H1 (cell line): ENCODE measurements around the gene KIAA0319L. TPM values are rescaled to one million over a fixed set of nuclear protein-coding genes. Genes with fewer than 3 reads are reported as not detected.

Experiments used
- CTCF ChIA-PET: fragments of 300-600 bp; sonication (Branson Sonifier 250); formaldehyde crosslinking; loops from one replicate; lab custom pipeline; 2021; ENCODE audit not compliant: partially characterized antibody; lab: Charles Lee
- POLR2A ChIA-PET: fragments of 300-600 bp; sonication (Branson Sonifier 250); formaldehyde crosslinking; loops from one replicate; lab custom pipeline; 2021; ENCODE audit warnings: inconsistent platforms; ENCODE audit not compliant: partially characterized antibody; lab: Charles Lee
- DNase-seq, 2 experiments: peaks; one replicate each; pipeline versions ENCODE4 v3.0.0 to v3.0.0-alpha.2; 2010 to 2022; ENCODE audit warnings: low spot score in 2 of 2, low read depth in 1 of 2, mixed read lengths in 1 of 2
- FAIRE-seq: peaks from 2 replicates; lab custom pipeline; 2011; peaks lifted over from hg19 to GRCh38; lab: Jason Lieb, UNC
- H2AFZ ChIP-seq: 2 replicates; pipeline ENCODE4 v1.8.1; 2012; ENCODE audit warnings: low read length, inconsistent platforms
- H2AK5ac ChIP-seq: 2 replicates; pipeline ENCODE4 v1.6.1; 2013; ENCODE audit warnings: low read depth, low read length
- H2BK120ac ChIP-seq: replicated peaks from 2 replicates; pipeline ENCODE3; 2013; ENCODE audit warnings: low read depth, low read length, inconsistent platforms
- H2BK12ac ChIP-seq: 2 replicates; pipeline ENCODE4 v1.6.1; 2013; ENCODE audit warnings: low read depth, low read length
- H2BK15ac ChIP-seq: 2 replicates; pipeline ENCODE4 v1.6.1; 2013; ENCODE audit warnings: low read length
- H2BK20ac ChIP-seq: 2 replicates; pipeline ENCODE4 v1.6.1; 2013; ENCODE audit warnings: low read length
- H2BK5ac ChIP-seq: 2 replicates; pipeline ENCODE4 v1.6.1; 2013; ENCODE audit warnings: low read depth, low read length
- H3K14ac ChIP-seq: 2 replicates; pipeline ENCODE4 v1.6.1; 2013; ENCODE audit warnings: inconsistent platforms; ENCODE audit not compliant: insufficient read length
- H3K18ac ChIP-seq: 2 replicates; pipeline ENCODE4 v1.6.1; 2013; ENCODE audit warnings: low read length; ENCODE audit errors: extremely low read depth
- H3K23ac ChIP-seq: 2 replicates; pipeline ENCODE4 v1.6.1; 2013; ENCODE audit warnings: inconsistent platforms; ENCODE audit not compliant: insufficient read length
- H3K23me2 ChIP-seq: 2 replicates; pipeline ENCODE4 v1.6.1; 2013; ENCODE audit warnings: low read depth, low read length
- H3K27ac ChIP-seq: 2 replicates; pipeline ENCODE4 v1.6.1; 2011; ENCODE audit warnings: low read depth, low read length, inconsistent platforms
- H3K27me3 ChIP-seq, 4 experiments: replicated peaks in 1 of 4; 1 replicate in 1 of 4; 2 replicates in 3 of 4; pipeline versions ENCODE4 v1.6.1 to v1.8.1; 2011 to 2013; ENCODE audit warnings: low read length in 3 of 4, mild to moderate bottlenecking in 3 of 4, inconsistent platforms in 2 of 4, mixed read lengths in 2 of 4, moderate library complexity in 1 of 4; ENCODE audit not compliant: control insufficient read depth in 3 of 4, insufficient read depth in 3 of 4; ENCODE audit errors: extremely low read depth in 1 of 4
- H3K36me3 ChIP-seq, 4 experiments: 2 replicates each; pipeline versions ENCODE4 v1.6.1 to v1.8.1; 2011 to 2013; ENCODE audit warnings: mild to moderate bottlenecking in 4 of 4, low read length in 3 of 4, moderate library complexity in 2 of 4, control low read depth in 1 of 4, inconsistent platforms in 1 of 4; ENCODE audit not compliant: insufficient read depth in 4 of 4, control insufficient read depth in 2 of 4
- H3K4ac ChIP-seq: replicated peaks from 2 replicates; pipeline ENCODE3; 2013; ENCODE audit warnings: low read length, low read depth, mixed read lengths, inconsistent platforms; ENCODE audit not compliant: insufficient read length
- H3K4me1 ChIP-seq, 4 experiments: replicated peaks in 1 of 4; 1 replicate in 1 of 4; 2 replicates in 3 of 4; pipeline versions ENCODE4 v1.6.1 to v1.8.1; 2011 to 2013; ENCODE audit warnings: low read length in 3 of 4, inconsistent platforms in 2 of 4, mixed read lengths in 1 of 4; ENCODE audit not compliant: insufficient read depth in 4 of 4, control insufficient read depth in 3 of 4
- H3K4me2 ChIP-seq, 2 experiments: 2 replicates each; pipeline versions ENCODE4 v1.6.1 to v1.8.1; 2011 to 2013; ENCODE audit warnings: low read depth in 2 of 2, low read length in 2 of 2, control low read depth in 1 of 2, inconsistent platforms in 1 of 2, mild to moderate bottlenecking in 1 of 2; ENCODE audit not compliant: insufficient read depth in 1 of 2
- H3K4me3 ChIP-seq, 4 experiments: fragments of 200-600, 300-600 bp in 1 of 4; sonication (generic), shearing (Covaris generic), sonication (Bioruptor Twin) in 1 of 4; 2 replicates each; pipeline versions ENCODE4 v1.5.1 to v1.8.1; 2011 to 2016; ENCODE audit warnings: low read length in 4 of 4, low read depth in 3 of 4, control low read depth in 2 of 4, inconsistent platforms in 2 of 4, mild to moderate bottlenecking in 2 of 4, mixed read lengths in 1 of 4, moderate library complexity in 1 of 4; ENCODE audit not compliant: insufficient read depth in 2 of 4; ENCODE audit errors: extremely low read depth in 1 of 4
- H3K56ac ChIP-seq: replicated peaks from 2 replicates; pipeline ENCODE3; 2013; ENCODE audit warnings: low read depth, mild to moderate bottlenecking, mixed read lengths, low read length, inconsistent platforms; ENCODE audit not compliant: insufficient read length
- H3K79me1 ChIP-seq: 2 replicates; pipeline ENCODE4 v1.6.1; 2013; ENCODE audit warnings: low read depth, low read length, control low read depth
- H3K79me2 ChIP-seq, 2 experiments: 2 replicates each; pipeline versions ENCODE4 v1.6.1 to v1.8.1; 2012 to 2013; ENCODE audit warnings: low read length in 2 of 2, mild to moderate bottlenecking in 2 of 2, inconsistent platforms in 1 of 2; ENCODE audit not compliant: insufficient read depth in 2 of 2, control insufficient read depth in 1 of 2
- H3K9ac ChIP-seq, 4 experiments: replicated peaks in 1 of 4; 1 replicate in 1 of 4; 2 replicates in 3 of 4; pipeline versions ENCODE4 v1.6.1 to v1.8.1; 2011 to 2013; ENCODE audit warnings: low read depth in 3 of 4, low read length in 3 of 4, control low read depth in 2 of 4, mild to moderate bottlenecking in 2 of 4, moderate library complexity in 2 of 4, inconsistent platforms in 1 of 4; ENCODE audit errors: extremely low read depth in 1 of 4
- H3K9me3 ChIP-seq, 2 experiments: 2 replicates each; pipeline versions ENCODE4 v1.6.1 to v1.8.1; 2012 to 2013; ENCODE audit warnings: mild to moderate bottlenecking in 2 of 2, moderate library complexity in 2 of 2, control low read depth in 1 of 2, inconsistent platforms in 1 of 2, low read depth in 1 of 2, low read length in 1 of 2, mixed read lengths in 1 of 2; ENCODE audit not compliant: insufficient read depth in 2 of 2
- H4K20me1 ChIP-seq, 2 experiments: replicated peaks in 1 of 2; 2 replicates each; pipeline versions ENCODE3 to v1.8.1; 2011 to 2013; ENCODE audit warnings: inconsistent platforms in 2 of 2, low read length in 2 of 2, mild to moderate bottlenecking in 1 of 2; ENCODE audit not compliant: insufficient read depth in 2 of 2, control insufficient read depth in 1 of 2
- H4K5ac ChIP-seq: 2 replicates; pipeline ENCODE4 v1.6.1; 2013; ENCODE audit warnings: low read length, low read depth, mixed read lengths, inconsistent platforms; ENCODE audit not compliant: insufficient read length
- H4K8ac ChIP-seq: 2 replicates; pipeline ENCODE4 v1.8.0; 2013; ENCODE audit warnings: mild to moderate bottlenecking, moderate library complexity, low read length, inconsistent platforms; ENCODE audit not compliant: insufficient read depth; ENCODE audit errors: extremely low read depth
- H4K91ac ChIP-seq: replicated peaks from 2 replicates; pipeline ENCODE3; 2013; ENCODE audit warnings: low read length, mixed read lengths, inconsistent platforms; ENCODE audit not compliant: insufficient read length
- BCL11A ChIP-seq, 2 experiments: IDR thresholded peaks; one replicate each; pipeline ENCODE4 v1.6.1; 2011; ENCODE audit warnings: low read depth in 2 of 2, low read length in 2 of 2, mild to moderate bottlenecking in 2 of 2
- CBX8 ChIP-seq: fragments of 300-800, 300-1000 bp; sonication (generic); IDR thresholded peaks from 2 replicates; pipeline ENCODE4 v1.7.1; 2016; ENCODE audit warnings: low read depth, low read length, borderline replicate concordance
- CREB1 ChIP-seq: IDR thresholded peaks from 2 replicates; pipeline ENCODE4 v1.6.1; 2012; ENCODE audit warnings: inconsistent platforms
- EZH2 ChIP-seq: fragments of 200-600 bp; sonication (generic); IDR thresholded peaks from 2 replicates; pipeline ENCODE4 v1.7.1; 2012; ENCODE audit warnings: low read depth, mild to moderate bottlenecking, moderate library complexity, low read length, inconsistent platforms; ENCODE audit not compliant: severe bottlenecking
- JUN ChIP-seq: IDR thresholded peaks from 2 replicates; pipeline ENCODE4 v1.6.1; 2011; ENCODE audit warnings: low read depth, mild to moderate bottlenecking, improper control_type of control experiment, low read length
- KDM1A ChIP-seq: fragments of 200-600, 300-600 bp; sonication (generic); IDR thresholded peaks from 2 replicates; pipeline ENCODE4 v1.7.1; 2016; ENCODE audit warnings: mild to moderate bottlenecking, low read length, borderline replicate concordance
- POLR2A ChIP-seq, 2 experiments: IDR thresholded peaks; 1 replicate in 1 of 2; 2 replicates in 1 of 2; pipeline ENCODE4 v1.6.1; 2011; ENCODE audit warnings: low read depth in 2 of 2, low read length in 2 of 2, mild to moderate bottlenecking in 2 of 2; ENCODE audit errors: control extremely low read depth in 1 of 2
- POLR2AphosphoS5 ChIP-seq: IDR thresholded peaks from 2 replicates; pipeline ENCODE4 v1.6.1; 2011; ENCODE audit warnings: low read depth, low read length
- SAP30 ChIP-seq: fragments of 300-600 bp; sonication (generic); IDR thresholded peaks from 2 replicates; pipeline ENCODE4 v1.7.1; 2012; ENCODE audit warnings: low read length, moderate library complexity, mild to moderate bottlenecking, inconsistent platforms; ENCODE audit not compliant: insufficient read depth, insufficient replicate concordance
- SIX5 ChIP-seq: IDR thresholded peaks from 2 replicates; pipeline ENCODE4 v1.6.1; 2011; ENCODE audit warnings: mild to moderate bottlenecking, low read depth, low read length
- SRF ChIP-seq: IDR thresholded peaks from 2 replicates; pipeline ENCODE4 v1.6.1; 2011; ENCODE audit warnings: mild to moderate bottlenecking, low read depth, low read length, moderate library complexity
- YY1 ChIP-seq: IDR thresholded peaks from 2 replicates; pipeline ENCODE4 v1.6.1; 2011; ENCODE audit warnings: low read depth, mild to moderate bottlenecking, low read length
- polyA plus RNA-seq, 7 experiments: library from polyadenylated mRNA; depleted of rRNA in 3 of 7; stranded (reverse) in 5 of 7; unstranded in 2 of 7; fragments of >200 nt in 5 of 7; fragments of 200-250 nt in 2 of 7; gene quantifications; 1 replicate in 5 of 7; 2 replicates in 1 of 7; 4 replicates in 1 of 7; pipeline versions ENCODE4 v1.2.1 to v1.2.3, GENCODE V29; 2011 to 2013; ENCODE audit warnings: missing spikeins in 2 of 7, mixed read lengths in 2 of 7
- total RNA-seq: library from RNA; stranded (reverse); fragmentation: NEBNext Ultra II Directional; extraction: Animal tissue kit (Norgen Biotek cat#: 25700); gene quantifications from 2 replicates; pipeline ENCODE4 v1.2.1, GENCODE V29; 2021
- TF ChIP-seq, protein P1 (sequence below): IDR thresholded peaks from 2 replicates; pipeline ENCODE4 v1.6.1; 2012; ENCODE audit warnings: inconsistent platforms

KIAA0319L gene
- total and polyA plus RNA-seq, 2 of the 8 experiments (the other 6 are each of a cell fraction or from before 2014, with no cell fraction given): 40.1 to 55.7 TPM

DNA sequence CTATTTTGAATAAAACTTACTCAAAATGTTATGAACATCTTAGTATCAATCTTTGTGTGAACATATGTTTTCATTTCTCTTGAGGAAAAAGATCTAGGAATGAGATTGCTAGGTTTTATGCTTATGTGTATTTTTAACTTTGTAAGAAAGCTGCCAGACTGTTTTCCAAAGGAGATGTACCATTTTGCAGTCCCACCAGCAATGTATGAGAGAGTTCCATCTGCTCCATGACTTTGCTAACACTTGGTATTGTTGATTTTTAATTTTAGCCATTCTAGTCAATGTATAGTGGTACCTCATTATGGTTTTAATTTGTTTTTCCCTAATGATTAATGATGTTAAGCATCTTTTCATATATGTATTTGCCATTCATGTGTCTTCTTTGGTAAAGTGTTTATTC, 156.2 kb downstream of the KIAA0319L start:
- H3K36me3 ChIP-seq: peaks cover 0 to 78% (median 30%) of the 10 kb centered on the region in 4 experiments; a peak in 7 of 8 replicates
- no peak overlapping the region for H2AK5ac ChIP-seq
- no peak overlapping the region for H3K4ac ChIP-seq
- H3K9me3 ChIP-seq: no peaks in the 10 kb centered on the region
- POLR2A ChIA-PET: interaction anchor here (0.6 kb wide), 1 partner anchor 156 kb away, joined by 3 read pairs; no protein-coding TSS in a partner anchor
- no peaks in the 10 kb centered on the region for H3K27me3 ChIP-seq
- no peak overlapping the region for H3K23ac ChIP-seq
- no peak overlapping the region for H2BK20ac ChIP-seq
- no peak overlapping the region for H2BK120ac ChIP-seq
- no peak overlapping the region for H2BK5ac ChIP-seq
- H2BK12ac ChIP-seq: no peak overlapping the region
- H3K27ac ChIP-seq: no peak overlapping the region
- H3K18ac ChIP-seq: no peak overlapping the region
- no peak overlapping the region for H4K5ac ChIP-seq
- H3K9ac ChIP-seq: no peak overlapping the region
- H3K14ac ChIP-seq: no peak overlapping the region
- H3K23me2 ChIP-seq: no peaks in the 10 kb centered on the region
- H3K79me1 ChIP-seq: no peaks in the 10 kb centered on the region
- no peak overlapping the region for H4K91ac ChIP-seq
- FAIRE-seq: no peak
- peaks cover 0 to 3% (median 0%) of the 10 kb centered on the region in 4 experiments; a peak in 1 of 7 replicates for H3K4me1 ChIP-seq
- no peak overlapping the region for H3K4me3 ChIP-seq
- CTCF ChIA-PET: no interaction called here
- no peak overlapping the region for H2BK15ac ChIP-seq
- no peak overlapping the region for H2AFZ ChIP-seq
- H3K56ac ChIP-seq: no peak overlapping the region
- H3K79me2 ChIP-seq: no peaks in the 10 kb centered on the region
- no peak for TF ChIP-seq CBX8
- no peak for TF ChIP-seq POLR2A (IDR thresholded peaks at IDR 0.05; ENCODE audit: control extremely low read depth in 1 of 2, low read depth in 2 of 2, low read length in 2 of 2)
- no peak for TF ChIP-seq JUN
- no peak for TF ChIP-seq SIX5
- TF ChIP-seq EZH2: no peak
- TF ChIP-seq BCL11A (IDR thresholded peaks at IDR 0.05; ENCODE audit: low read depth in 2 of 2, low read length in 2 of 2): no peak
- no peak for TF ChIP-seq KDM1A
- TF ChIP-seq, protein P1, sequence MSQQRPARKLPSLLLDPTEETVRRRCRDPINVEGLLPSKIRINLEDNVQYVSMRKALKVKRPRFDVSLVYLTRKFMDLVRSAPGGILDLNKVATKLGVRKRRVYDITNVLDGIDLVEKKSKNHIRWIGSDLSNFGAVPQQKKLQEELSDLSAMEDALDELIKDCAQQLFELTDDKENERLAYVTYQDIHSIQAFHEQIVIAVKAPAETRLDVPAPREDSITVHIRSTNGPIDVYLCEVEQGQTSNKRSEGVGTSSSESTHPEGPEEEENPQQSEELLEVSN: no peak
- no peak for TF ChIP-seq YY1
- TF ChIP-seq CREB1: no peak
- no peak for TF ChIP-seq POLR2AphosphoS5
- TF ChIP-seq SRF: no peak
- TF ChIP-seq SAP30: no peak
- no peak overlapping the region for H3K4me2 ChIP-seq
- H4K20me1 ChIP-seq: no peaks in the 10 kb centered on the region
- H4K8ac ChIP-seq: no peak overlapping the region
- no peak for DNase-seq
